Calu3 (cell line): ENCODE measurements around the gene CALD1. TPM values are rescaled to one million over a fixed set of nuclear protein-coding genes. Genes with fewer than 3 reads are reported as not detected.

Experiments
- BruUV-seq: library from RNA; stranded (reverse); fragments of 400-500 nt; replicated peaks from 2 replicates; lab custom pipeline; 2021; lab: Mats Ljungman, UMichigan
- CTCF ChIA-PET: fragments of 300-600 bp; sonication (Branson Sonifier 250); formaldehyde crosslinking; loops from one replicate; lab custom pipeline; 2022; ENCODE audit warnings: antibody characterized with exemption; lab: Charles Lee
- DNase-seq: peaks from one replicate; pipeline ENCODE4 v3.0.0; 2022
- H3K27ac Mint-ChIP-seq: one replicate; pipeline ENCODE4 v1.8.0; 2022; ENCODE audit warnings: mixed read lengths; ENCODE audit not compliant: unreplicated experiment
- H3K27me3 Mint-ChIP-seq: one replicate; pipeline ENCODE4 v1.8.0; 2022; ENCODE audit warnings: mixed read lengths; ENCODE audit not compliant: unreplicated experiment
- H3K36me3 Mint-ChIP-seq: one replicate; pipeline ENCODE4 v1.8.0; 2022; ENCODE audit warnings: mild to moderate bottlenecking, moderate library complexity, mixed read lengths; ENCODE audit not compliant: insufficient read depth, unreplicated experiment
- H3K4me1 Mint-ChIP-seq: one replicate; pipeline ENCODE4 v1.8.0; 2022; ENCODE audit warnings: mild to moderate bottlenecking, low read depth, mixed read lengths; ENCODE audit not compliant: unreplicated experiment
- H3K4me3 Mint-ChIP-seq: one replicate; pipeline ENCODE4 v1.8.0; 2022; ENCODE audit warnings: mild to moderate bottlenecking, low read depth, moderate library complexity, mixed read lengths; ENCODE audit not compliant: unreplicated experiment
- H3K9me3 Mint-ChIP-seq: one replicate; pipeline ENCODE4 v1.8.0; 2022; ENCODE audit warnings: low read depth, mixed read lengths; ENCODE audit not compliant: unreplicated experiment
- CTCF ChIP-seq: fragments of 200-600 bp; IDR thresholded peaks from one replicate; pipeline ENCODE4 v1.8.0; 2022; ENCODE audit warnings: antibody characterized with exemption; ENCODE audit not compliant: unreplicated experiment
- intact Hi-C: fragments of 100-400 bp; cut with micrococcal nuclease; formaldehyde crosslinking; loops from one replicate; pipeline ENCODE4 v1.10.0; 2022; ENCODE audit not compliant: unreplicated experiment
- total RNA-seq: library from RNA; stranded (reverse); gene quantifications from 2 replicates; pipeline ENCODE4 v1.2.3, GENCODE V29; 2022

Gene CALD1
- total RNA-seq, 1 experiment from 2014 or later = 9.3 TPM

- no peak for DNase-seq
- CTCF ChIA-PET = no interaction called here
- peaks cover 6% of the 10 kb centered on the region for H3K9me3 Mint-ChIP-seq
- no peaks in the 10 kb centered on the region for H3K4me1 Mint-ChIP-seq
- H3K4me3 Mint-ChIP-seq = no peak overlapping the region
- no peaks in the 10 kb centered on the region for H3K36me3 Mint-ChIP-seq
- H3K27me3 Mint-ChIP-seq = no peaks in the 10 kb centered on the region
- TF ChIP-seq CTCF = no peak
- BruUV-seq = no TSS peak
- no peak overlapping the region for H3K27ac Mint-ChIP-seq
- intact Hi-C loops = no loop called here
These were observed 15.8 kb downstream of the CALD1 start for GRCh38 chr7:134795231-134795630.

- Mint-ChIP-seq H3K4me1 (no peaks in the 10 kb centered on the region), H3K9me3 (peaks cover 6% of the 10 kb centered on the region), H3K27ac (no peak overlapping the region), H3K36me3 (no peaks in the 10 kb centered on the region), H3K4me3 (no peak overlapping the region), H3K27me3 (no peaks in the 10 kb centered on the region)
- no TSS peak for BruUV-seq
- TF ChIP-seq CTCF = no peak
- CTCF ChIA-PET = no interaction called here
- DNase-seq = no peak
- intact Hi-C loops = no loop called here
These were observed 18.7 kb downstream of the CALD1 start for GRCh38 chr7:134798155-134798554.

GRCh38 chr7:134799377-134799776 is 19.9 kb downstream of the CALD1 start:
- TF ChIP-seq CTCF = no peak
- no peak overlapping the region for H3K27ac Mint-ChIP-seq
- no peak overlapping the region for H3K4me3 Mint-ChIP-seq
- no peaks in the 10 kb centered on the region for H3K36me3 Mint-ChIP-seq
- no peak for DNase-seq
- intact Hi-C loops = no loop called here
- no peaks in the 10 kb centered on the region for H3K27me3 Mint-ChIP-seq
- peaks cover 3% of the 10 kb centered on the region for H3K9me3 Mint-ChIP-seq
- H3K4me1 Mint-ChIP-seq = no peaks in the 10 kb centered on the region
- BruUV-seq = no TSS peak
- CTCF ChIA-PET = no interaction called here

GRCh38 chr7:134802762-134803161 is 23.3 kb downstream of the CALD1 start:
- BruUV-seq = no TSS peak
- H3K27me3 Mint-ChIP-seq = no peaks in the 10 kb centered on the region
- no peaks in the 10 kb centered on the region for H3K9me3 Mint-ChIP-seq
- CTCF ChIA-PET = no interaction called here
- no peaks in the 10 kb centered on the region for H3K4me1 Mint-ChIP-seq
- no peak overlapping the region for H3K27ac Mint-ChIP-seq
- no peak for DNase-seq
- TF ChIP-seq CTCF = no peak
- no peak overlapping the region for H3K4me3 Mint-ChIP-seq
- no peaks in the 10 kb centered on the region for H3K36me3 Mint-ChIP-seq
- intact Hi-C loops = no loop called here

GRCh38 chr7:134804351-134804750 is 24.9 kb downstream of the CALD1 start:
- Mint-ChIP-seq H3K4me1 (no peaks in the 10 kb centered on the region), H3K4me3 (no peak overlapping the region), H3K36me3 (no peaks in the 10 kb centered on the region), H3K27me3 (no peaks in the 10 kb centered on the region), H3K9me3 (no peaks in the 10 kb centered on the region), H3K27ac (no peak overlapping the region)
- DNase-seq = no peak
- BruUV-seq = no TSS peak
- no peak for TF ChIP-seq CTCF
- CTCF ChIA-PET = no interaction called here
- intact Hi-C loops = no loop called here
